Colonic mucosa (tissue), 4 donors: ENCODE measurements around the gene ADAMTS2. TPM values are rescaled to one million over a fixed set of nuclear protein-coding genes. Genes with fewer than 3 reads are reported as not detected.

Source experiments
- DNase-seq: peaks from one replicate; pipeline ENCODE4 v3.0.0-alpha.2; 2020
- H3K27ac ChIP-seq: fragments of 200-600 bp; one replicate; pipeline ENCODE4 v1.8.0; 2021
- H3K27me3 ChIP-seq: fragments of 200-600 bp; one replicate; pipeline ENCODE4 v1.8.0; 2021
- H3K36me3 ChIP-seq: fragments of 200-600 bp; one replicate; pipeline ENCODE4 v1.8.0; 2021
- H3K4me1 ChIP-seq: fragments of 200-600 bp; one replicate; pipeline ENCODE4 v1.8.0; 2021; ENCODE audit warnings: mild to moderate bottlenecking
- H3K4me3 ChIP-seq: fragments of 200-600 bp; one replicate; pipeline ENCODE4 v1.8.0; 2021
- H3K9ac ChIP-seq, 2 donors: one replicate each; pipeline ENCODE4 v1.7.0; 2013; ENCODE audit warnings: control low read depth in 2 of 2, low read depth in 2 of 2, low read length in 2 of 2
- H3K9me3 ChIP-seq: fragments of 200-600 bp; one replicate; pipeline ENCODE4 v1.8.0; 2021
- intact Hi-C: fragments of 100-400 bp; cut with DNase I; formaldehyde crosslinking; loops from one replicate; pipeline ENCODE4 v1.14.1; 2022
- total RNA-seq, 2 donors: library from RNA; stranded (reverse); fragmentation: NEBNext Ultra II Directional in 1 of 2; extraction: Animal tissue kit (Norgen Biotek cat#: 25700) in 1 of 2; gene quantifications; one replicate each; pipeline ENCODE4 v1.2.1, GENCODE V29; 2021
- TF ChIP-seq, protein P1 (sequence below): fragments of 200-600 bp; IDR thresholded peaks from one replicate; pipeline ENCODE4 v1.8.0; 2022; ENCODE audit warnings: antibody characterized with exemption, mild to moderate bottlenecking
- donor health status: healthy.
- donor health status: DM: no; HTN: no; CAD: no.
- donor health status: DM: no; HTN: no; CAD: no.

ADAMTS2 gene
- total RNA-seq, 2 donors from 2014 or later = 2.9 to 4.0 TPM

DNA sequence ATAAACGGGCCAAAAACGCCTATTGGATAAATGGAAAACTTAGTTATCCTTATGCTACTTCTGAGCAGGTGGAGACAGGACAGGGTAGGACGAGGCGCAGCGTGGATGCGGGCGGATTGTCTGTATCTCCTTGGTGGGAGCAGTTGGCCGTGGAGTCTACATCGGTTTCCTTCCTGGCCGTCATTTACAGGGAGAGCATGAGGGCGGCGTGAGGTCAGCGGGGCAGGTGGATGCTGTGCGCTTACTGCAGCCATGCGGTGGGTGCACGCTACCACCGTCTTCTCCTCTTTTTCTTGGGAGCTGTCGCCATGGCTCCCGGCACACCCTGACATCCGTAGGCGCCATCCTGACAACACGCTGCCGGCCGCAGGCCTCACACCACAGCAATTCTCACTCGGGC, 121.3 kb downstream of the ADAMTS2 start:
- Histone ChIP-seq H3K4me1 (no peaks in the 10 kb centered on the region), H3K4me3 (no peak overlapping the region), H3K9me3 (no peaks in the 10 kb centered on the region), H3K27me3 (no peaks in the 10 kb centered on the region), H3K9ac (no peak overlapping the region), H3K27ac (no peak overlapping the region), H3K36me3 (no peaks in the 10 kb centered on the region)
- intact Hi-C loops = no loop called here
- DNase-seq = no peak
- TF ChIP-seq, protein P1, sequence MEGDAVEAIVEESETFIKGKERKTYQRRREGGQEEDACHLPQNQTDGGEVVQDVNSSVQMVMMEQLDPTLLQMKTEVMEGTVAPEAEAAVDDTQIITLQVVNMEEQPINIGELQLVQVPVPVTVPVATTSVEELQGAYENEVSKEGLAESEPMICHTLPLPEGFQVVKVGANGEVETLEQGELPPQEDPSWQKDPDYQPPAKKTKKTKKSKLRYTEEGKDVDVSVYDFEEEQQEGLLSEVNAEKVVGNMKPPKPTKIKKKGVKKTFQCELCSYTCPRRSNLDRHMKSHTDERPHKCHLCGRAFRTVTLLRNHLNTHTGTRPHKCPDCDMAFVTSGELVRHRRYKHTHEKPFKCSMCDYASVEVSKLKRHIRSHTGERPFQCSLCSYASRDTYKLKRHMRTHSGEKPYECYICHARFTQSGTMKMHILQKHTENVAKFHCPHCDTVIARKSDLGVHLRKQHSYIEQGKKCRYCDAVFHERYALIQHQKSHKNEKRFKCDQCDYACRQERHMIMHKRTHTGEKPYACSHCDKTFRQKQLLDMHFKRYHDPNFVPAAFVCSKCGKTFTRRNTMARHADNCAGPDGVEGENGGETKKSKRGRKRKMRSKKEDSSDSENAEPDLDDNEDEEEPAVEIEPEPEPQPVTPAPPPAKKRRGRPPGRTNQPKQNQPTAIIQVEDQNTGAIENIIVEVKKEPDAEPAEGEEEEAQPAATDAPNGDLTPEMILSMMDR = no peak

DNA sequence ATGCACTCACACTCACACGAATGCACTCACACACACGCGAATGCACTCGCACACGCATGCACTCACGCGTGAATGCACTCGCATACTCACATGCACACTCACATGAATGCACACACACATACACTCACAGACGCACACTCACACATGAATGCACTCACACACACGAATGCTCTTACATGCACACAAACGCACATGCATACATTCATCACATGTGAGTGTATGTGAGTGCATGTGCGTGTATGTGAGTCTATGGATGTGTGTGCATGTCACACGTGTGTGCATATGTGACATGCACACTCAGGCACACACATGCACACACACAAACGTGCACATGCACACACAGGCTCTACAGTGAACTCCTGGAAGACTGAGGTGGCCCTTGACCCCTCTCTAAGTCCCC, 121.7 kb downstream of the ADAMTS2 start:
- Histone ChIP-seq H3K27me3 (no peaks in the 10 kb centered on the region), H3K9ac (no peak overlapping the region), H3K27ac (no peak overlapping the region), H3K4me3 (no peak overlapping the region), H3K9me3 (no peaks in the 10 kb centered on the region), H3K36me3 (no peaks in the 10 kb centered on the region), H3K4me1 (no peaks in the 10 kb centered on the region)
- intact Hi-C loops = no loop called here
- no peak for DNase-seq
- TF ChIP-seq, protein P1 = no peak

DNA sequence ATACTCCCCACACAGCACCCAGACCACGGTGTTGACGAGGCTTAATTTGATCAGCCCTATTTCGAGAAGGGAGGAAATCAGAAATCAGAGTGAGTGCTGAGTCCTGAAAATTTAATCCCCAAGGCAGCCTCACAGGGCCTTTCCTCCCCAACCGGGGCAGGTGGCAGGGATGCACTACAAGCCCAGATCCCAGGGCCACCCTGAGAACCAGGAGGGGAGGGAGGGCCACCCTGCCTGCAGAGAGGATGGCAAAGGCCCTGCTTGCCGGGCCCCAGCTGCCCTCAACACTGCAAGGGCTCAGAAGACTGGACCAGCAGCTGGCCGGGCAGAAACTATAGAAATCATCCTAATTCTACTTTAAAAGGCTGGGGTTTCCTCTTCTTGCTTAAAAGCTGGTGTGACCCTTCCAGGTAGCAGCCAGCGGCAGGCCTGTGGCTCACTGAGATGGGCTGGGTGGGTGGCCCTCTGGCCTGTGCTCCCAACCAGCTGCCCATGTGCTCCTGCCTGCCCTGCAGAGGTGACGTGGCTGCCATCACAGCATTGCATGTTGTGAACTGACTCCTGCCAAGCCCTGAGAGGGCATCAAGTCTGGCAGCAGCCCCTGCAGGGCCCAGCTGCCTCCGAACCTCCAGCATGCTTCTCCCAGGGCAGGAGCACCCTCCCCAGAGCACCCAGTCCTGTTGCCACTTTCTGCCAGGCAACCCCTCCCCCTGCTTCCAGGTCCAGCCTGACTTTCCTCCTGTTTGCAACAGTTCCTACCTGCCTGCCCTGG, 122.8 kb downstream of the ADAMTS2 start:
- no peaks in the 10 kb centered on the region for H3K9me3 ChIP-seq
- H3K27me3 ChIP-seq = no peaks in the 10 kb centered on the region
- H3K27ac ChIP-seq = no peak overlapping the region
- TF ChIP-seq, protein P1 = no peak
- H3K4me3 ChIP-seq = no peak overlapping the region
- intact Hi-C loops = no loop called here
- no peaks in the 10 kb centered on the region for H3K36me3 ChIP-seq
- no peak for DNase-seq
- H3K9ac ChIP-seq = no peak overlapping the region
- no peaks in the 10 kb centered on the region for H3K4me1 ChIP-seq

DNA sequence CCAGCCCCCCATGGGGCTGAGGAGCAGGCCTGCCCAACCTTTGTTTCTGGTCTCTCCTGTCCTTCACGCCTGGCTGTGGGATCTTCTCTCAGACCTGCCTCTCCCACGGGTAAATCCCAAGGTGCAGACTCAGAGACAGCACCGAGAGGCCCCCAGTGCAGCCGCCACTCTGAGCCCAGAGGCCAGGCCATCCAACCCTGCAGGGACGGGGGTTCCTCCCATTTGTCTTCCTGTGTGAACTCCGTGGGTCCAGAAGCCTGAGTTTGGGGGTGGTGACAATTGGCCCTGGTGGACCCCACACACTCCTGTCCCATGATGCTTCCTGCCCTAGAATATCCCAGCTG, 123.4 kb downstream of the ADAMTS2 start:
- TF ChIP-seq, protein P1 = no peak
- intact Hi-C loops = no loop called here
- no peaks in the 10 kb centered on the region for H3K27me3 ChIP-seq
- no peaks in the 10 kb centered on the region for H3K4me1 ChIP-seq
- H3K36me3 ChIP-seq = no peaks in the 10 kb centered on the region
- no peak overlapping the region for H3K9ac ChIP-seq
- H3K27ac ChIP-seq = no peak overlapping the region
- no peaks in the 10 kb centered on the region for H3K9me3 ChIP-seq
- no peak overlapping the region for H3K4me3 ChIP-seq
- DNase-seq = no peak

DNA sequence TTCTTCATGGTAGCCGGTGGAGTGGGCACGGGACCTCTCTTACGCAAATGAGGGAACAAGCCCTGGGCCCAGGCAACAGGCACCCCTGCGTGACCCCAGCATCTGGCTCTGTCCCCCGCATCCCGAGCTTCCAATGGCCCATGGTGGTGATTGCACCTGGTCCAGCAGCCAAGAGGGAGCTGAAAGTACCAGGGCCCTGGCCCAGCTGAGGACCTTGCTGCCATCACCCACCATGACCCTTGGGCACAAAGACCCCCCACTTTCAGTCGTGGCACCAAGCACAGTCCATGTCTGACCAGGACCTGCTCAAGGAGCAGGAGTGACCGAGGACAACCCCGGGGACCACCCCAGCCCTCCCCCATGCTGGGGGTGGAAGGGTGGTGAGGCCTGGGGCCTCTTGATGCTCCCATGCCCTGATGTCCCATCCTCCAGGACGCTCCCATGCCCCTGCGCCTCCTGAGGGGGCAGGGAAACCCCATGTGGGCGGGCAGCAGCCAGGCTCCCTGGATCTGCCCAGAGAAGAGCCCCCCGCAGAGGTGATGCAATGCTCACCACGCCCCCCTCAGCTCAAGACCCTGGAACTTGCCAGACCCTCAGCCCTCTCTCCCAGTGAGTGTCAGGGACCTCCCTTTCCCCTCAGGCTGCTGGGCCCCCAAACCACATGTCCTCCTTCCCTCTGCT, 123.9 kb downstream of the ADAMTS2 start:
- TF ChIP-seq, protein P1 = no peak
- H3K36me3 ChIP-seq = no peaks in the 10 kb centered on the region
- DNase-seq = no peak
- no peak overlapping the region for H3K9ac ChIP-seq
- no peak overlapping the region for H3K27ac ChIP-seq
- no peaks in the 10 kb centered on the region for H3K9me3 ChIP-seq
- no peak overlapping the region for H3K4me3 ChIP-seq
- intact Hi-C loops = no loop called here
- H3K27me3 ChIP-seq = no peaks in the 10 kb centered on the region
- H3K4me1 ChIP-seq = no peaks in the 10 kb centered on the region
